Prostate gland (tissue), 2 donors: ENCODE measurements around the gene FIBP.

Experiments
- CTCF ChIP-seq, 4 experiments: fragments of 200-600 bp in 2 of 4; fragments of 450-650 bp in 2 of 4; sonication (generic) in 2 of 4; IDR thresholded peaks; 1 replicate in 3 of 4; 2 replicates in 1 of 4; pipeline ENCODE4 v1.5.1; 2016 to 2019; ENCODE audit warnings: antibody characterized with exemption in 4 of 4, mild to moderate bottlenecking in 2 of 4, moderate library complexity in 2 of 4
- POLR2A ChIP-seq: fragments of 450-650 bp; IDR thresholded peaks from one replicate; pipeline ENCODE4 v1.6.1; 2016; ENCODE audit warnings: antibody characterized with exemption, mild to moderate bottlenecking

GRCh38 chr11:65851083-65851579 lies 37.1 kb downstream of the FIBP start:
- TF ChIP-seq POLR2A (no peak), CTCF (IDR thresholded peaks at IDR 0.05) (no peak)
